Body of pancreas (tissue), 4 donors: ENCODE measurements around the gene KIF1B.

Experiments used
- CTCF ChIP-seq, 7 experiments: fragments of 450-650 bp in 4 of 7; fragments of 200-600 bp in 3 of 7; sonication (generic) in 3 of 7; IDR thresholded peaks; one replicate each; pipeline ENCODE4 v1.5.1; 2016 to 2019; ENCODE audit warnings: antibody characterized with exemption in 7 of 7
- POLR2A ChIP-seq, 3 donors: fragments of 450-650 bp; IDR thresholded peaks; one replicate each; pipeline ENCODE4 v1.6.1; 2016; ENCODE audit warnings: antibody characterized with exemption in 3 of 3, mild to moderate bottlenecking in 2 of 3

- TF ChIP-seq CTCF (IDR thresholded peaks at IDR 0.05) (no peak), POLR2A (IDR thresholded peaks at IDR 0.05) (no peak)
Observed at GRCh38 chr1:10320336-10320735, 110.0 kb downstream of the KIF1B start.
